Measurements from ENCODE around the gene FAM184A.

The FAM184A gene

DNA sequence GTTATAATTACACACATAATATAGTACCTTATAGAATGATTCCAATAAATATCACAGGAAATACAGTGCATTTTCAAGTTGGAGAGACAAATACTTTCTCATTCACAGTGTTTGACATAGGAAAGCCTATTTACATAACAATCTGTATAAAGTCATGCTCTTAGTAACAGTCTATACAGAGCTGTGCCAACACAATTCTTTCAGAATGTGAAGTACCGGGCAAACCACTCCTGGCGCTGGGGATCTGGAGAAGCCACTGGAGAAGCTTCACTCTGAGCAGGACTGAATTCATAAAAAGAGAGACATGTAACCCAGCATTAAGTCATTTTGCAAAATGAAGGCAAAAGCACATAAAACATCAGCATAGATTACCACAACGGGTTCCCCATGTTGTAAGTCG is 118.6 kb downstream of the FAM184A start:
- Histone ChIP-seq H3K4me2 (ENCODE audit: insufficient read depth, low read length, poor library complexity, severe bottlenecking) (no peak overlapping the region), H2BK5ac (ENCODE audit: low read length) (no peak overlapping the region), H3K9ac (ENCODE audit: low read depth, low read length, poor library complexity) (no peak overlapping the region), H3K23ac (ENCODE audit: low read depth, low read length, poor library complexity) (no peak overlapping the region), H3K18ac (ENCODE audit: low read length) (no peak overlapping the region), H3K4ac (ENCODE audit: low read length) (no peak overlapping the region), H3K4me1 (ENCODE audit: control insufficient read depth in 2 of 2, insufficient read depth in 1 of 2, low read depth in 1 of 2, low read length in 2 of 2) (no peaks in the 10 kb centered on the region), H3K36me3 (replicated peaks in 1 of 2; ENCODE audit: control insufficient read depth in 2 of 2, insufficient read depth in 2 of 2, low read length in 2 of 2) (peaks cover 0 to 52% of the 10 kb centered on the region in 2 donors), H3K27me3 (ENCODE audit: control insufficient read depth in 3 of 3, insufficient read depth in 3 of 3, low read depth in 1 of 3, low read length in 3 of 3) (no peaks in the 10 kb centered on the region), H2BK120ac (ENCODE audit: low read depth, low read length) (no peak overlapping the region), H3K14ac (ENCODE audit: low read length) (no peak overlapping the region), H2BK15ac (ENCODE audit: low read length) (no peak overlapping the region), H4K8ac (ENCODE audit: low read depth, low read length) (no peak overlapping the region), H2AFZ (ENCODE audit: low read length) (no peak overlapping the region), H2BK12ac (ENCODE audit: low read length) (no peak overlapping the region), H4K91ac (ENCODE audit: low read depth, low read length, poor library complexity) (no peak overlapping the region), H3K27ac (replicated peaks; ENCODE audit: low read length) (no peak overlapping the region), H3K79me1 (ENCODE audit: low read depth, low read length) (no peaks in the 10 kb centered on the region), H2AK5ac (ENCODE audit: low read depth, low read length) (no peak overlapping the region), H3K4me3 (ENCODE audit: low read length in 2 of 2) (no peak overlapping the region), H3K9me3 (replicated peaks in 1 of 2; ENCODE audit: control insufficient read depth in 2 of 2, insufficient read depth in 1 of 2, low read depth in 1 of 2, low read length in 2 of 2) (peaks cover 0 to 6% of the 10 kb centered on the region in 2 donors)
- no CpG with 5 or more reads among the region's 4 CpGs for WGBS, 2 donors (ENCODE audit: extremely low coverage in 2 of 2, insufficient read length in 2 of 2, insufficient replicate concordance in 1 of 2)
- no peak for DNase-seq (ENCODE audit: low spot score)

DNA sequence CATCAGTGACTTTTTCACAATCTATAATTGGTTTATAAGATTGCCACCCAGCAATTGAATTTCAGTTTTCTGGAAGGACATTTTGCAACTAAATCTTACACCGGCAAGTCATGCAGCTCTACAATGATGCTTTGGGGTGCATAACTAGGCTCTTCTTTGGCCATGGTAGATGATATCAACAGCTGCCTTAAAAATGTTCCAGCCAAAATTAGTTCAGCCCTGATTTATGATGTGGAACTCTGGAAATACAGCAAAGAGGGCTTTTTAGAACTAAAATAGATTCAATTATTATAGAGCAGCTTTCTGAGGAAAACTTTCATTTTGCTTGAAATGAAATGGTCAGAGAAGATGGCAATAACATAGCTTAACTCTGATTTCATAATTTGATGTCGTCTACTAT is 125.1 kb downstream of the FAM184A start:
- Histone ChIP-seq H3K23ac (ENCODE audit: low read depth, low read length, poor library complexity) (no peak overlapping the region), H3K18ac (ENCODE audit: low read length) (no peak overlapping the region), H2AK5ac (ENCODE audit: low read depth, low read length) (no peak overlapping the region), H3K4me2 (ENCODE audit: insufficient read depth, low read length, poor library complexity, severe bottlenecking) (no peak overlapping the region), H2BK12ac (ENCODE audit: low read length) (no peak overlapping the region), H3K14ac (ENCODE audit: low read length) (no peak overlapping the region), H2BK5ac (ENCODE audit: low read length) (no peak overlapping the region), H3K79me1 (ENCODE audit: low read depth, low read length) (no peaks in the 10 kb centered on the region), H3K4ac (ENCODE audit: low read length) (no peak overlapping the region), H2BK15ac (ENCODE audit: low read length) (no peak overlapping the region), H3K27me3 (ENCODE audit: control insufficient read depth in 3 of 3, insufficient read depth in 3 of 3, low read depth in 1 of 3, low read length in 3 of 3) (no peaks in the 10 kb centered on the region), H2BK120ac (ENCODE audit: low read depth, low read length) (no peak overlapping the region), H3K9ac (ENCODE audit: low read depth, low read length, poor library complexity) (no peak overlapping the region), H4K8ac (ENCODE audit: low read depth, low read length) (no peak overlapping the region), H4K91ac (ENCODE audit: low read depth, low read length, poor library complexity) (no peak overlapping the region), H3K4me1 (ENCODE audit: control insufficient read depth in 2 of 2, insufficient read depth in 1 of 2, low read depth in 1 of 2, low read length in 2 of 2) (no peaks in the 10 kb centered on the region), H2AFZ (ENCODE audit: low read length) (no peak overlapping the region), H3K36me3 (replicated peaks in 1 of 2; ENCODE audit: control insufficient read depth in 2 of 2, insufficient read depth in 2 of 2, low read length in 2 of 2) (peaks cover 0 to 11% of the 10 kb centered on the region in 2 donors), H3K9me3 (replicated peaks in 1 of 2; ENCODE audit: control insufficient read depth in 2 of 2, insufficient read depth in 1 of 2, low read depth in 1 of 2, low read length in 2 of 2) (peaks cover 0 to 3% of the 10 kb centered on the region in 2 donors), H3K4me3 (ENCODE audit: low read length in 2 of 2) (no peak overlapping the region), H3K27ac (replicated peaks; ENCODE audit: low read length) (no peak overlapping the region)
- DNase-seq (ENCODE audit: low spot score), result no peak
- no CpG with 5 or more reads among the region's 2 CpGs for WGBS, 2 donors (ENCODE audit: extremely low coverage in 2 of 2, insufficient read length in 2 of 2, insufficient replicate concordance in 1 of 2)

DNA sequence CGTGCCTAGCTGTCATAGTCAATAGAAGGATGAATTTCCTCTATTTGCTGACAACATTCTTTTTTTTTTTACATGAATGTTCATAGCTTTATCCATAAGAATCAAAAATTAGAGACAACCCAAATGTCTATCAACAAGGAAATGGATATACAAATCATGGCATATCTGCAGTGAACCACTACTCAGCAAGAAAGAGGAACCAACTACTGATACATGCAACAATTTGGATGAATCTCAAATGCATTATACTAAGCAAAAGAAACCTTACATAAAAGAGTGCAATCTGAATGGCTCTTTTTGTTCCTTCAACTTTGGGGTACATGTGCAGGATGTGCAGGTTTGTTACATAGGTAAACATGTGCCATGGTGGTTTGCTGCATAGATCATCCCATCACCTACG is 125.8 kb downstream of the FAM184A start:
- Histone ChIP-seq H3K4me3 (ENCODE audit: low read length in 2 of 2) (no peak overlapping the region), H3K27ac (replicated peaks; ENCODE audit: low read length) (no peak overlapping the region), H2BK5ac (ENCODE audit: low read length) (no peak overlapping the region), H2AFZ (ENCODE audit: low read length) (no peak overlapping the region), H3K9me3 (replicated peaks in 1 of 2; ENCODE audit: control insufficient read depth in 2 of 2, insufficient read depth in 1 of 2, low read depth in 1 of 2, low read length in 2 of 2) (peaks cover 0 to 3% of the 10 kb centered on the region in 2 donors), H4K8ac (ENCODE audit: low read depth, low read length) (no peak overlapping the region), H2BK12ac (ENCODE audit: low read length) (no peak overlapping the region), H2AK5ac (ENCODE audit: low read depth, low read length) (no peak overlapping the region), H3K9ac (ENCODE audit: low read depth, low read length, poor library complexity) (no peak overlapping the region), H3K36me3 (replicated peaks in 1 of 2; ENCODE audit: control insufficient read depth in 2 of 2, insufficient read depth in 2 of 2, low read length in 2 of 2) (peaks cover 0 to 11% of the 10 kb centered on the region in 2 donors), H3K79me1 (ENCODE audit: low read depth, low read length) (no peaks in the 10 kb centered on the region), H3K27me3 (ENCODE audit: control insufficient read depth in 3 of 3, insufficient read depth in 3 of 3, low read depth in 1 of 3, low read length in 3 of 3) (no peaks in the 10 kb centered on the region), H4K91ac (ENCODE audit: low read depth, low read length, poor library complexity) (no peak overlapping the region), H3K4me2 (ENCODE audit: insufficient read depth, low read length, poor library complexity, severe bottlenecking) (no peak overlapping the region), H3K18ac (ENCODE audit: low read length) (no peak overlapping the region), H3K14ac (ENCODE audit: low read length) (no peak overlapping the region), H2BK15ac (ENCODE audit: low read length) (no peak overlapping the region), H2BK120ac (ENCODE audit: low read depth, low read length) (no peak overlapping the region), H3K23ac (ENCODE audit: low read depth, low read length, poor library complexity) (no peak overlapping the region), H3K4ac (ENCODE audit: low read length) (no peak overlapping the region), H3K4me1 (ENCODE audit: control insufficient read depth in 2 of 2, insufficient read depth in 1 of 2, low read depth in 1 of 2, low read length in 2 of 2) (no peaks in the 10 kb centered on the region)
- DNase-seq (ENCODE audit: low spot score), result no peak
- no CpG with 5 or more reads among the region's 2 CpGs for WGBS, 2 donors (ENCODE audit: extremely low coverage in 2 of 2, insufficient read length in 2 of 2, insufficient replicate concordance in 1 of 2)

DNA sequence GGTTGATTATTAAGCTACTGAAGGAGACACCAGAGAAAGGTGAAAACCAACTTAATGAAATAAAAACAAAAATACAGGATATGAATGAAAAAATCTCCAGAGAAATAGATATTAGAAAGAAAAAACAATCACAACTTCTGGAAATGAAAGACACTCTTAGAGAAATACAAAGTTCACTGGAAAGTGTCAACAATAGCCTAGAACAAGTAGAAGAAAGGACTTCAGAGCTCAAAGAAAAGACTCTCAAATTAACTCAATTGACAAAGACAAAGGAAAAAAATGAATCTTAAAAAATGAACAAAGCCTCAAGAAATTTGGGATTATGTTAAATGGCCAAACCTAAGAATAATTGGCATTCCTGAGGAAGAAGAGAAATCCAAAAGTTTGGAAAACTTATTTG is 133.2 kb downstream of the FAM184A start:
- H3K14ac ChIP-seq (ENCODE audit: low read length), result no peak overlapping the region
- H3K4me1 ChIP-seq (ENCODE audit: control insufficient read depth in 2 of 2, insufficient read depth in 1 of 2, low read depth in 1 of 2, low read length in 2 of 2), result no peaks in the 10 kb centered on the region
- H2BK5ac ChIP-seq (ENCODE audit: low read length), result no peak overlapping the region
- no peak overlapping the region for H2BK15ac ChIP-seq (ENCODE audit: low read length)
- no peak overlapping the region for H3K23ac ChIP-seq (ENCODE audit: low read depth, low read length, poor library complexity)
- H3K18ac ChIP-seq (ENCODE audit: low read length), result no peak overlapping the region
- no peak overlapping the region for H3K4me2 ChIP-seq (ENCODE audit: insufficient read depth, low read length, poor library complexity, severe bottlenecking)
- H3K27ac ChIP-seq (replicated peaks; ENCODE audit: low read length), result no peak overlapping the region
- H2BK12ac ChIP-seq (ENCODE audit: low read length), result no peak overlapping the region
- H3K36me3 ChIP-seq (replicated peaks in 1 of 2; ENCODE audit: control insufficient read depth in 2 of 2, insufficient read depth in 2 of 2, low read length in 2 of 2), result no peaks in the 10 kb centered on the region
- H2BK120ac ChIP-seq (ENCODE audit: low read depth, low read length), result no peak overlapping the region
- no peak overlapping the region for H4K91ac ChIP-seq (ENCODE audit: low read depth, low read length, poor library complexity)
- H2AFZ ChIP-seq (ENCODE audit: low read length), result no peak overlapping the region
- no peaks in the 10 kb centered on the region for H3K27me3 ChIP-seq (ENCODE audit: control insufficient read depth in 3 of 3, insufficient read depth in 3 of 3, low read depth in 1 of 3, low read length in 3 of 3)
- no peak for DNase-seq (ENCODE audit: low spot score)
- no peak overlapping the region for H4K8ac ChIP-seq (ENCODE audit: low read depth, low read length)
- peaks cover 2 to 20% of the 10 kb centered on the region in 2 donors for H3K9me3 ChIP-seq (replicated peaks in 1 of 2; ENCODE audit: control insufficient read depth in 2 of 2, insufficient read depth in 1 of 2, low read depth in 1 of 2, low read length in 2 of 2)
- H3K9ac ChIP-seq (ENCODE audit: low read depth, low read length, poor library complexity), result no peak overlapping the region
- no peaks in the 10 kb centered on the region for H3K79me1 ChIP-seq (ENCODE audit: low read depth, low read length)
- H3K4ac ChIP-seq (ENCODE audit: low read length), result no peak overlapping the region
- H2AK5ac ChIP-seq (ENCODE audit: low read depth, low read length), result no peak overlapping the region
- H3K4me3 ChIP-seq (ENCODE audit: low read length in 2 of 2), result no peak overlapping the region

Data from neuronal stem cell (in vitro differentiated cells).